BLaER1 treated with 17β-estradiol and CSF1 and Interleukin-3, amounts not matched to agents 10 nM and 100 nM (cell line): ENCODE measurements around the gene CFAP70.

Source experiments
- H3K27ac ChIP-seq, 11 experiments: shearing (Covaris generic); formaldehyde crosslinking; 2 replicates each; pipeline ENCODE4 v1.8.1; 2022
- H3K27me3 ChIP-seq, 11 experiments: shearing (Covaris generic); formaldehyde crosslinking; 2 replicates each; pipeline ENCODE4 v1.8.1; 2022
- H3K36me3 ChIP-seq, 11 experiments: shearing (Covaris generic); formaldehyde crosslinking; 2 replicates each; pipeline ENCODE4 v1.8.1; 2022
- H3K4me1 ChIP-seq, 10 experiments: shearing (Covaris generic); formaldehyde crosslinking; 2 replicates each; pipeline ENCODE4 v1.8.1; 2022
- H3K4me2 ChIP-seq, 11 experiments: shearing (Covaris generic); formaldehyde crosslinking; 2 replicates each; pipeline ENCODE4 v1.8.1; 2022
- H3K4me3 ChIP-seq, 10 experiments: shearing (Covaris generic); formaldehyde crosslinking; 2 replicates each; pipeline ENCODE4 v1.8.1; 2022
- H3K9ac ChIP-seq, 11 experiments: shearing (Covaris generic); formaldehyde crosslinking; 2 replicates each; pipeline ENCODE4 v1.8.1; 2022
- H3K9me3 ChIP-seq, 11 experiments: shearing (Covaris generic); formaldehyde crosslinking; replicated peaks in 1 of 11; 2 replicates each; pipeline ENCODE4 v1.8.1; 2022
- H4K20me1 ChIP-seq, 11 experiments: shearing (Covaris generic); formaldehyde crosslinking; 2 replicates each; pipeline ENCODE4 v1.8.1; 2022
- Cebpa-rat ChIP-seq, 11 experiments: shearing (Covaris generic); IDR thresholded peaks; 2 replicates each; pipeline ENCODE4 v1.8.1; 2022

The CFAP70 gene

GRCh38 chr10:73225518-73225917 lies 133.1 kb downstream of the CFAP70 start:
- no peak overlapping the region for H3K27ac ChIP-seq
- no peak overlapping the region for H3K9ac ChIP-seq
- TF ChIP-seq Cebpa-rat (IDR thresholded peaks at IDR 0.05), result no peak
- H3K4me1 ChIP-seq, result peaks cover 0 to 49% (median 18%) of the 10 kb centered on the region in 10 experiments; a peak in 12 of 20 replicates
- no peak overlapping the region for H3K4me2 ChIP-seq
- no peaks in the 10 kb centered on the region for H3K27me3 ChIP-seq
- H3K4me3 ChIP-seq, result no peak overlapping the region
- no peaks in the 10 kb centered on the region for H4K20me1 ChIP-seq
- peaks cover 6 to 26% (median 15%) of the 10 kb centered on the region in 11 experiments; a peak in 18 of 22 replicates for H3K36me3 ChIP-seq
- no peaks in the 10 kb centered on the region for H3K9me3 ChIP-seq

GRCh38 chr10:73220989-73221388 lies 137.7 kb downstream of the CFAP70 start:
- Histone ChIP-seq H3K36me3 (peaks cover 24 to 71% (median 32%) of the 10 kb centered on the region in 11 experiments), H3K4me3 (no peak overlapping the region), H3K27ac (no peak overlapping the region), H4K20me1 (no peaks in the 10 kb centered on the region), H3K27me3 (no peaks in the 10 kb centered on the region), H3K9ac (no peak overlapping the region), H3K4me1 (peaks cover 0 to 10% (median 0%) of the 10 kb centered on the region in 10 experiments; a peak in 5 of 20 replicates), H3K9me3 (peaks cover 0 to 18% (median 9%) of the 10 kb centered on the region in 11 experiments; a peak in 12 of 22 replicates), H3K4me2 (no peak overlapping the region)
- 0 out of 22 replicates have a peak, but pooled peaks of 1 of the 11 experiments have one; percentile 7 for TF ChIP-seq Cebpa-rat (IDR thresholded peaks at IDR 0.05)

GRCh38 chr10:73219384-73219783 lies 139.3 kb downstream of the CFAP70 start:
- H3K9ac ChIP-seq, result no peak overlapping the region
- no peak for TF ChIP-seq Cebpa-rat (IDR thresholded peaks at IDR 0.05)
- no peak overlapping the region for H3K4me2 ChIP-seq
- no peaks in the 10 kb centered on the region for H3K27me3 ChIP-seq
- H3K27ac ChIP-seq, result no peak overlapping the region
- peaks cover 24 to 85% (median 39%) of the 10 kb centered on the region in 11 experiments for H3K36me3 ChIP-seq
- peaks cover 0 to 21% (median 12%) of the 10 kb centered on the region in 11 experiments; a peak in 13 of 22 replicates for H3K9me3 ChIP-seq
- H4K20me1 ChIP-seq, result no peaks in the 10 kb centered on the region
- H3K4me3 ChIP-seq, result no peak overlapping the region
- H3K4me1 ChIP-seq, result no peaks in the 10 kb centered on the region

- Histone ChIP-seq H3K9ac (no peak overlapping the region), H3K27ac (no peak overlapping the region), H3K4me3 (no peak overlapping the region), H3K4me1 (no peaks in the 10 kb centered on the region), H4K20me1 (no peaks in the 10 kb centered on the region), H3K27me3 (no peaks in the 10 kb centered on the region), H3K4me2 (no peak overlapping the region), H3K36me3 (peaks cover 24 to 88% (median 42%) of the 10 kb centered on the region in 11 experiments), H3K9me3 (peaks cover 0 to 21% (median 12%) of the 10 kb centered on the region in 11 experiments; a peak in 13 of 22 replicates)
- no peak for TF ChIP-seq Cebpa-rat (IDR thresholded peaks at IDR 0.05)
Measured at GRCh38 chr10:73218431-73219191, 140.1 kb downstream of the CFAP70 start.

GRCh38 chr10:73217628-73218027 lies 141.0 kb downstream of the CFAP70 start:
- Histone ChIP-seq H3K9me3 (peaks cover 0 to 21% (median 12%) of the 10 kb centered on the region in 11 experiments; a peak in 13 of 22 replicates), H3K27me3 (no peaks in the 10 kb centered on the region), H4K20me1 (no peaks in the 10 kb centered on the region), H3K4me3 (no peak overlapping the region), H3K9ac (no peak overlapping the region), H3K4me2 (no peak overlapping the region), H3K36me3 (peaks cover 27 to 88% (median 42%) of the 10 kb centered on the region in 11 experiments), H3K4me1 (no peaks in the 10 kb centered on the region), H3K27ac (no peak overlapping the region)
- TF ChIP-seq Cebpa-rat (IDR thresholded peaks at IDR 0.05), result no peak

- H3K27me3 ChIP-seq, result no peaks in the 10 kb centered on the region
- peaks cover 25 to 98% (median 46%) of the 10 kb centered on the region in 11 experiments for H3K36me3 ChIP-seq
- no peak overlapping the region for H3K9ac ChIP-seq
Measured at GRCh38 chr10:73215749-73216148, 142.9 kb downstream of the CFAP70 start.

GRCh38 chr10:73211106-73211811 lies 147.4 kb downstream of the CFAP70 start:
- Histone ChIP-seq H4K20me1 (no peaks in the 10 kb centered on the region), H3K4me3 (no peak overlapping the region), H3K4me1 (no peaks in the 10 kb centered on the region; a peak in 1 of 20 replicates), H3K36me3 (peaks cover 14 to 99% (median 37%) of the 10 kb centered on the region in 11 experiments; a peak in 21 of 22 replicates), H3K4me2 (no peak overlapping the region), H3K9me3 (peaks cover 6 to 13% (median 9%) of the 10 kb centered on the region in 11 experiments; a peak in 21 of 22 replicates), H3K9ac (no peak overlapping the region), H3K27me3 (no peaks in the 10 kb centered on the region), H3K27ac (no peak overlapping the region)
- no peak for TF ChIP-seq Cebpa-rat (IDR thresholded peaks at IDR 0.05)

More at GRCh38 chr10:73215749-73216148, 142.9 kb downstream of the CFAP70 start:
- Histone ChIP-seq H3K27ac (no peak overlapping the region), H4K20me1 (no peaks in the 10 kb centered on the region), H3K4me1 (no peaks in the 10 kb centered on the region), H3K4me3 (no peak overlapping the region), H3K9me3 (peaks cover 0 to 21% (median 12%) of the 10 kb centered on the region in 11 experiments; a peak in 13 of 22 replicates), H3K4me2 (no peak overlapping the region)
- no peak for TF ChIP-seq Cebpa-rat (IDR thresholded peaks at IDR 0.05)

- H3K4me2 ChIP-seq, result no peak overlapping the region
- no peak overlapping the region for H3K9ac ChIP-seq
- no peaks in the 10 kb centered on the region; a peak in 1 of 20 replicates for H3K4me1 ChIP-seq
- H3K9me3 ChIP-seq, result peaks cover 2 to 17% (median 12%) of the 10 kb centered on the region in 11 experiments; a peak in 20 of 22 replicates
- H3K27ac ChIP-seq, result no peak overlapping the region
- TF ChIP-seq Cebpa-rat (IDR thresholded peaks at IDR 0.05), result no peak
- no peak overlapping the region for H3K4me3 ChIP-seq
- no peaks in the 10 kb centered on the region for H3K27me3 ChIP-seq
- peaks cover 20 to 94% (median 37%) of the 10 kb centered on the region in 11 experiments; a peak in 19 of 22 replicates for H3K36me3 ChIP-seq
- H4K20me1 ChIP-seq, result no peaks in the 10 kb centered on the region
Measured at GRCh38 chr10:73210395-73211105, 148.1 kb downstream of the CFAP70 start.
